ENCODE measurements around the gene ATP8B2.
"Not testable (repeated sequence)": the region's sequence is repeated elsewhere in the genome, so short reads cannot be mapped to it uniquely, and the experiment has no call there.

The ATP8B2 gene, protein sequence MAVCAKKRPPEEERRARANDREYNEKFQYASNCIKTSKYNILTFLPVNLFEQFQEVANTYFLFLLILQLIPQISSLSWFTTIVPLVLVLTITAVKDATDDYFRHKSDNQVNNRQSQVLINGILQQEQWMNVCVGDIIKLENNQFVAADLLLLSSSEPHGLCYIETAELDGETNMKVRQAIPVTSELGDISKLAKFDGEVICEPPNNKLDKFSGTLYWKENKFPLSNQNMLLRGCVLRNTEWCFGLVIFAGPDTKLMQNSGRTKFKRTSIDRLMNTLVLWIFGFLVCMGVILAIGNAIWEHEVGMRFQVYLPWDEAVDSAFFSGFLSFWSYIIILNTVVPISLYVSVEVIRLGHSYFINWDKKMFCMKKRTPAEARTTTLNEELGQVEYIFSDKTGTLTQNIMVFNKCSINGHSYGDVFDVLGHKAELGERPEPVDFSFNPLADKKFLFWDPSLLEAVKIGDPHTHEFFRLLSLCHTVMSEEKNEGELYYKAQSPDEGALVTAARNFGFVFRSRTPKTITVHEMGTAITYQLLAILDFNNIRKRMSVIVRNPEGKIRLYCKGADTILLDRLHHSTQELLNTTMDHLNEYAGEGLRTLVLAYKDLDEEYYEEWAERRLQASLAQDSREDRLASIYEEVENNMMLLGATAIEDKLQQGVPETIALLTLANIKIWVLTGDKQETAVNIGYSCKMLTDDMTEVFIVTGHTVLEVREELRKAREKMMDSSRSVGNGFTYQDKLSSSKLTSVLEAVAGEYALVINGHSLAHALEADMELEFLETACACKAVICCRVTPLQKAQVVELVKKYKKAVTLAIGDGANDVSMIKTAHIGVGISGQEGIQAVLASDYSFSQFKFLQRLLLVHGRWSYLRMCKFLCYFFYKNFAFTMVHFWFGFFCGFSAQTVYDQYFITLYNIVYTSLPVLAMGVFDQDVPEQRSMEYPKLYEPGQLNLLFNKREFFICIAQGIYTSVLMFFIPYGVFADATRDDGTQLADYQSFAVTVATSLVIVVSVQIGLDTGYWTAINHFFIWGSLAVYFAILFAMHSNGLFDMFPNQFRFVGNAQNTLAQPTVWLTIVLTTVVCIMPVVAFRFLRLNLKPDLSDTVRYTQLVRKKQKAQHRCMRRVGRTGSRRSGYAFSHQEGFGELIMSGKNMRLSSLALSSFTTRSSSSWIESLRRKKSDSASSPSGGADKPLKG

GRCh38 chr1:154324669-154325582 is at the start of gene ATP8B2:
Gene ATP8B2, plus strand, starts transcription at chr1:154325525. Its CDS starts 2,617 bp downstream, at chr1:154328142.
- in situ Hi-C loops (cut with MboI; ENCODE audit: low sequenced_read_pairs): no loop called here

GRCh38 chr1:154276797-154277196 is 48.5 kb upstream of the ATP8B2 start:
- in situ Hi-C loops (cut with MboI; ENCODE audit: low sequenced_read_pairs): no loop called here

- in situ Hi-C loops (cut with MboI; ENCODE audit: low sequenced_read_pairs): not testable (repeated sequence)
These were observed 37.7 kb upstream of the ATP8B2 start for GRCh38 chr1:154287591-154287990.

- in situ Hi-C loops (cut with MboI; ENCODE audit: low sequenced_read_pairs): no loop called here
These were observed 36.7 kb upstream of the ATP8B2 start for GRCh38 chr1:154288661-154289060.

GRCh38 chr1:154290921-154291320 is 34.4 kb upstream of the ATP8B2 start:
- in situ Hi-C loops (cut with MboI; ENCODE audit: low sequenced_read_pairs): no loop called here

GRCh38 chr1:154295408-154296235 is 29.7 kb upstream of the ATP8B2 start:
- in situ Hi-C loops (cut with MboI; ENCODE audit: low sequenced_read_pairs): no loop called here

- in situ Hi-C loops (cut with MboI; ENCODE audit: low sequenced_read_pairs): no loop called here
These were observed 23.7 kb upstream of the ATP8B2 start for GRCh38 chr1:154301582-154301981.

DNA sequence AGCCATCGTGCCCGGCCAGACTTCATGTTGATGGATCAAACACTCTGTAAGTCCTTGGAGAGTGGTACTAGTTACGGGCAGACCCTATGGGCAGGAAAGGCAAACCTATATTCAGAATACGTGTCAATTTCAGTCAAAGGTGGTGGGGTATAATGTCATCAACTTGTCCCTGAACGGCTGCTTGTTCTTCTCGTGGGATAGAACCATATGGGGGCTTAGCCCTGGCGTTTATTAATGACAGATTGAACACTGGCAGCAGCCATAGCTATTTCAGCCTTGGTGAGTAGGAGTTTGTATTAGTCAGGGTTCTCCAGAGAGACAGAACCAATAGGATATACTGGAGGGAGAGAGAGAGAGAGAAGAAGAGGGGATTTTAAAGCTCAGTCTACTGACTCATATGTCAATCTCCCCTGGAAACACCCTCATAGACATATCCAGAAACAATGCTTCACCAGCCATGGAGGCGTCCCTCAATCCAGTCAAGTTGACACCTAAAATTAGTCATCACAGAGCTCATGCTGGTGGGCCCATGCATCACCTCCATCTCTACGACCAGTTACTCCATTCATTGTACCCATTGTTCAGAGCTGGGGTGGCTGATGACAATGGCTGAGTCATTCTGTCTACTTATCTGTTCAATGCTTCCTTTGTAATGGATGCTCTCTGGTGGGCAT is 20.5 kb upstream of the ATP8B2 start:
- in situ Hi-C loops (cut with MboI; ENCODE audit: low sequenced_read_pairs): no loop called here

DNA sequence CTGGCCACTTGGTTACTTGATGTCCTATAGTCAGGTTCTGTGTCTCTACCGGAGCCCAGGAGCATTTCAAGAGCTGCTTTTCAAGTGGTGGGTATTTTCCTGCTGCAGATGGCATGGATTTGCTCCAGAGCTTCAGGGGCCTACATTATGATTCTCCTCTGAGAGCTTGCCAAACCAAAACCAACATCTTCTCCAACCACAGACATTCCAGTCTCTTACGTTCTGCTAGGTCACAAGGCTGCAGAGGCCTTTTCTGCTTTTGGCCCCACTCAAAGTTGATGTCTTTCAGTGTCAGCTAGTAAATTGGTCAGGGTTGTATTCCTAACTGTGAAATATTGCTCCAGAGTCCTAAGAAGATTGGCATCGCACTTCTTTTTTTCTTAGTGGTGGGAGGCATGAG is 19.2 kb upstream of the ATP8B2 start:
- in situ Hi-C loops (cut with MboI; ENCODE audit: low sequenced_read_pairs): no loop called here

GRCh38 chr1:154307670-154308270 is 17.6 kb upstream of the ATP8B2 start:
- in situ Hi-C loops (cut with MboI; ENCODE audit: low sequenced_read_pairs): not testable (repeated sequence)

DNA sequence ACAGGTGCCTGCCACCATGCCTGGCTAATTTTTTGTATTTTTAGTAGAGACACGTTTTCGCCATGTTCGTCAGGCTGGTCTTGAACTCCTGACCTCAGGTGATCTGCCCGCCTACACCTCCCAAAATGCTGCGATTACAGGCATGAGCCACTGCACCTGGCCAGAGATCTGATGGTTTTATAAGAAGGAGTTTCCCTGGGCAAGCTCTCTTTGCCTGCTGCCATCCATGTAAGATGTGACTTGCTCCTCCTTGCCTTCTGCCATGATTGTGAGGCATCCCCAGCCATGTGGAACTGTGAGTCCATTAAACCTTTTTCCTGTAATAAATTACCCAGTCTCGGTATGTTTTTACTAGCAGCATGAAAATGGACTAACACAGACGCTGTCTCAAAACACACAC is 16.2 kb upstream of the ATP8B2 start:
- in situ Hi-C loops (cut with MboI; ENCODE audit: low sequenced_read_pairs): not testable (repeated sequence)

DNA sequence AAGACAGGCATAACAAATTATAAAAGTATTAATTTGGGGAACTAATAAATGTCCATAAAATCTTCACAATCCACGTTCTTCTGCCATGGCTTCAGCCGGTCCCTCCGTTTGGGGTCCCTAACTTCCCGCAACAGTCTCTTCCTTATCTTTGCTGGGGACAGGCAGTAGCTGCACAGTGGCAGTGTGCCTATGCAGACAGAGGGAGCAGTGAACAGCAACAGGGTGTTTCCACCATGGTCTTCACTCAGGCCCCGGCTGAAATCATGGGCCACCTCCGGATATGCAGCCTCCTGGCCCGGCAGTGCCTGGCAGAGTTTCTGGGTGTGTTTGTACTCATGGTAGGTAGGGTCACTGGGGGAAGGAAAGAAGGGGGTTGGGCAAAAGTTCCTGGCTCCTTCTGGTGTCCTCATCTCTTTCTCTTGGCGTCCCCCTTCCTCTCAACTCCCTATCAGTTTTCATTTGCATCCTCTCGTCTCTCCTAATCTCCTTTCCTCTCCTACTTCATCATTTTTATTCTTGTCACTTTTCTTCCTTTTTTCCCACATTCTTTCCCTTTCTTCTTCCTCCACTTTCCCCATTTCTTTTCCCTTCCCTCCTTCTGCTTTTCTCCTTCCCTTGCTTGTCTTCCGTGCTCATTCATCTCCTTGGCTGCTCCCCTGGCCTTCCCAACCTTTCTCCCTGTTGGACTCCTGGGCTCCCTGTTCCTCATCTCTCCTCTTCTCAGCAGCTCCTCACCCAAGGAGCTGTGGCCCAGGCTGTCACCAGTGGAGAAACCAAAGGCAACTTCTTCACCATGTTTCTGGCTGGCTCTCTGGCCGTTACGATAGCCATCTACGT is 12.9 kb upstream of the ATP8B2 start:
- in situ Hi-C loops (cut with MboI; ENCODE audit: low sequenced_read_pairs): not testable (repeated sequence)

GRCh38 chr1:154313066-154313356 is 12.3 kb upstream of the ATP8B2 start:
- in situ Hi-C loops (cut with MboI; ENCODE audit: low sequenced_read_pairs): no loop called here

GRCh38 chr1:154314226-154314625 is 11.1 kb upstream of the ATP8B2 start:
- in situ Hi-C loops (cut with MboI; ENCODE audit: low sequenced_read_pairs): not testable (repeated sequence)

- in situ Hi-C loops (cut with MboI; ENCODE audit: low sequenced_read_pairs): no loop called here
These were observed 8.6 kb upstream of the ATP8B2 start for GRCh38 chr1:154316704-154317103.

- in situ Hi-C loops (cut with MboI; ENCODE audit: low sequenced_read_pairs): no loop called here
These were observed 6.9 kb upstream of the ATP8B2 start for GRCh38 chr1:154318386-154318785.

- in situ Hi-C loops (cut with MboI; ENCODE audit: low sequenced_read_pairs): no loop called here
These were observed 4.3 kb upstream of the ATP8B2 start, which contains the start of gene AQP10 for GRCh38 chr1:154320882-154321608. Gene AQP10, plus strand, starts transcription at chr1:154321093. Its CDS starts 63 bp downstream, at chr1:154321156.
